ENCODE data around the gene MTCL1. TPM values are rescaled to one million over a fixed set of nuclear protein-coding genes. Genes with fewer than 3 reads are reported as not detected.

Gene MTCL1
- total and polyA plus RNA-seq, 4 donors: 1.3 to 12.4 (median 3.7) TPM

- no peaks in the 10 kb centered on the region for H3K27me3 ChIP-seq (ENCODE audit: control insufficient read depth in 3 of 3, insufficient read depth in 3 of 3, low read length in 2 of 3)
- no peak overlapping the region for H3K4me3 ChIP-seq
- TF ChIP-seq, protein P1, sequence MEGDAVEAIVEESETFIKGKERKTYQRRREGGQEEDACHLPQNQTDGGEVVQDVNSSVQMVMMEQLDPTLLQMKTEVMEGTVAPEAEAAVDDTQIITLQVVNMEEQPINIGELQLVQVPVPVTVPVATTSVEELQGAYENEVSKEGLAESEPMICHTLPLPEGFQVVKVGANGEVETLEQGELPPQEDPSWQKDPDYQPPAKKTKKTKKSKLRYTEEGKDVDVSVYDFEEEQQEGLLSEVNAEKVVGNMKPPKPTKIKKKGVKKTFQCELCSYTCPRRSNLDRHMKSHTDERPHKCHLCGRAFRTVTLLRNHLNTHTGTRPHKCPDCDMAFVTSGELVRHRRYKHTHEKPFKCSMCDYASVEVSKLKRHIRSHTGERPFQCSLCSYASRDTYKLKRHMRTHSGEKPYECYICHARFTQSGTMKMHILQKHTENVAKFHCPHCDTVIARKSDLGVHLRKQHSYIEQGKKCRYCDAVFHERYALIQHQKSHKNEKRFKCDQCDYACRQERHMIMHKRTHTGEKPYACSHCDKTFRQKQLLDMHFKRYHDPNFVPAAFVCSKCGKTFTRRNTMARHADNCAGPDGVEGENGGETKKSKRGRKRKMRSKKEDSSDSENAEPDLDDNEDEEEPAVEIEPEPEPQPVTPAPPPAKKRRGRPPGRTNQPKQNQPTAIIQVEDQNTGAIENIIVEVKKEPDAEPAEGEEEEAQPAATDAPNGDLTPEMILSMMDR (IDR thresholded peaks at IDR 0.05; ENCODE audit: control extremely low read depth, extremely low read depth): no peak
- WGBS, 2 donors: 92 to 94% methylated on average over 5 of the region's 5 CpGs
- no peak overlapping the region for H3K9ac ChIP-seq (ENCODE audit: insufficient read depth in 1 of 2, low read length in 2 of 2)
- H3K27ac ChIP-seq (ENCODE audit: low read depth in 1 of 2, low read length in 1 of 2): no peak overlapping the region
- peaks cover 0 to 9% (median 0%) of the 10 kb centered on the region in 5 donors for H3K4me1 ChIP-seq (ENCODE audit: control insufficient read depth in 5 of 5, insufficient read depth in 5 of 5, low read length in 5 of 5)
- no peaks in the 10 kb centered on the region for H3K36me3 ChIP-seq (ENCODE audit: control insufficient read depth in 4 of 4, insufficient read depth in 4 of 4, low read length in 4 of 4)
- no peak for ATAC-seq (ENCODE audit: insufficient read depth, low FRiP score)
- peaks cover 0 to 2% (median 0%) of the 10 kb centered on the region in 4 donors for H3K9me3 ChIP-seq (ENCODE audit: control insufficient read depth in 4 of 4, insufficient read depth in 3 of 4, low read length in 3 of 4)
- DNase-seq: no peak
These were observed 45.0 kb upstream of the MTCL1 start for GRCh38 chr18:8660316-8660715.

DNA sequence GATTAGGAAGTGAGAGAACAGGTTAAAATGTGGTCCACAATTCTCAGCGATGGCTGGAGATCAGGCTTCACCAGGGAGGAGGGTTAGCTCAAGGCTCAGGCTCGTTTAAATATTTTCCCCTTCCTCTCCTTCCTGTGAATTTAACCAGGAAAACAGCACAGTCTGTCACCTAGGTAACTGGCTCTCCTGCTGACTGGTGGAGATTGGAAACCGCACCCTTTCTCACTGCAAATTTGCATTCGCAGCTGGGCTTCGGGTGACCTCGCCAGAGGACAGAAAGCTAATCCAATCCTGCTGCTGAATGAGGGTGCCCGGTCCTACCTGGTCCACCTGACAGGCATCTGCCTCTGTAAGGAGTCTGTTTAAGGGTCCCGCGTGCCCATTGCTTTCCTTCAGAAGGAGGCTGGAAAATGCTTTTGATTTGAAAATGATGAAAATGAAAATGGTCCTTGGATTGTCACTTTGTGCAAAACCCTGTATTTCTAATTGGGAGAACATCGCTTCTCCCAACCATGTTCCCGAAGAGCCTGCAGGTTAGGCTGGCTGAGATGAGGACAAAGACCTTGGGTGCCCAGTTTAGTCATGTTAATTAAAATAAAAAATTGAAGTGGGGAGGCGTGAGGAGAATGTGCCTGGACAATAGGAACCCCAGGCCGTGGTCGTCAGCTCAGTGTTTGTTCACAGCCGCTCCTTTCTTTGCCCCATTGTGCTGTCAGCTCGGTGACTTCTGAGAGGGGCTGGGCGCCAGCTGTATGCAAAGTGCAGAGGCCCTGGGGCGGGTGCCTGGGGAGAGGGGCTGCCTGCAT lies 43.4 kb upstream of the MTCL1 start:
- 47 to 49% methylated on average over 18 of the region's 18 CpGs for WGBS, 2 donors
- peaks cover 0 to 9% (median 0%) of the 10 kb centered on the region in 5 donors for H3K4me1 ChIP-seq (ENCODE audit: control insufficient read depth in 5 of 5, insufficient read depth in 5 of 5, low read length in 5 of 5)
- DNase-seq (peak; percentile 46 to 54 (median 52)), ATAC-seq (ENCODE audit: insufficient read depth, low FRiP score) (no peak)
- TF ChIP-seq, protein P1 (IDR thresholded peaks at IDR 0.05; ENCODE audit: control extremely low read depth, extremely low read depth): no peak
- H3K9ac ChIP-seq (ENCODE audit: insufficient read depth in 1 of 2, low read length in 2 of 2): no peak overlapping the region
- no peak overlapping the region for H3K27ac ChIP-seq (ENCODE audit: low read depth in 1 of 2, low read length in 1 of 2)
- no peaks in the 10 kb centered on the region for H3K36me3 ChIP-seq (ENCODE audit: control insufficient read depth in 4 of 4, insufficient read depth in 4 of 4, low read length in 4 of 4)
- no peaks in the 10 kb centered on the region for H3K27me3 ChIP-seq (ENCODE audit: control insufficient read depth in 3 of 3, insufficient read depth in 3 of 3, low read length in 2 of 3)
- peaks cover 0 to under 1% (median 0%) of the 10 kb centered on the region in 4 donors for H3K9me3 ChIP-seq (ENCODE audit: control insufficient read depth in 4 of 4, insufficient read depth in 3 of 4, low read length in 3 of 4)
- no peak overlapping the region for H3K4me3 ChIP-seq

- H3K27ac ChIP-seq (ENCODE audit: low read depth in 1 of 2, low read length in 1 of 2): no peak overlapping the region
- TF ChIP-seq, protein P1 (IDR thresholded peaks at IDR 0.05; ENCODE audit: control extremely low read depth, extremely low read depth): no peak
- DNase-seq: no peak
These were observed 42.6 kb upstream of the MTCL1 start for GRCh38 chr18:8662560-8663255.

More at GRCh38 chr18:8662560-8663255, 42.6 kb upstream of the MTCL1 start:
- Histone ChIP-seq H3K27me3 (ENCODE audit: control insufficient read depth in 3 of 3, insufficient read depth in 3 of 3, low read length in 2 of 3) (no peaks in the 10 kb centered on the region), H3K9ac (ENCODE audit: insufficient read depth in 1 of 2, low read length in 2 of 2) (no peak overlapping the region), H3K36me3 (ENCODE audit: control insufficient read depth in 4 of 4, insufficient read depth in 4 of 4, low read length in 4 of 4) (no peaks in the 10 kb centered on the region), H3K4me1 (ENCODE audit: control insufficient read depth in 5 of 5, insufficient read depth in 5 of 5, low read length in 5 of 5) (peaks cover 0 to 7% (median 0%) of the 10 kb centered on the region in 5 donors), H3K4me3 (no peak overlapping the region), H3K9me3 (ENCODE audit: control insufficient read depth in 4 of 4, insufficient read depth in 3 of 4, low read length in 3 of 4) (no peaks in the 10 kb centered on the region)
- 91 to 92% methylated on average over 20 of the region's 20 CpGs for WGBS, 2 donors
- ATAC-seq (ENCODE audit: insufficient read depth, low FRiP score): no peak

All from lung (tissue), 12 donors.